ENCODE data around the gene PRPF31.

Gene PRPF31

GRCh38 chr19:54180691-54181091 is 65.1 kb downstream of the PRPF31 start:
- no peak for DNase-seq (ENCODE audit: low read depth)
- no peak overlapping the region for H3K4me3 ChIP-seq (ENCODE audit: low read length)
- TF ChIP-seq CTCF (IDR thresholded peaks at IDR 0.05; ENCODE audit: insufficient read depth, low read depth, low read length, missing control alignments) = no peak
